GM12878 (cell line): ENCODE measurements around the gene NRG2. TPM values are rescaled to one million over a fixed set of nuclear protein-coding genes. Genes with fewer than 3 reads are reported as not detected.

Experiments
- ATAC-seq: fragments of 200-7000 bp; cut with Tn5 transposase; 3 replicates; pipeline ENCODE4 v1.9.1; 2020; ENCODE audit warnings: mild to moderate bottlenecking, moderate library complexity
- BruUV-seq: library from RNA; stranded (reverse); fragments of 400-500 nt; replicated peaks from 2 replicates; lab custom pipeline; 2021; lab: Mats Ljungman, UMichigan
- CTCF ChIA-PET: fragments of 300-600 bp; sonication (Branson Sonifier 250); formaldehyde crosslinking; extraction: SDS; loops from one replicate; lab custom pipeline; 2021; ENCODE audit warnings: inconsistent platforms; lab: Yijun Ruan, JAX
- POLR2A ChIA-PET: fragments of 350-600 bp; formaldehyde crosslinking; extraction: SDS; loops from one replicate; lab custom pipeline; 2021; ENCODE audit warnings: inconsistent platforms; lab: Charles Lee
- RAD21 ChIA-PET: fragments of 300-600 bp; sonication (Branson Sonifier 250); formaldehyde crosslinking; loops from one replicate; lab custom pipeline; 2023; ENCODE audit warnings: antibody characterized with exemption; ENCODE audit not compliant: unreplicated experiment; lab: Charles Lee
- SMC1A ChIA-PET: fragments of 300-600 bp; sonication (Branson Sonifier 250); formaldehyde crosslinking; loops from one replicate; lab custom pipeline; 2023; ENCODE audit not compliant: unreplicated experiment, uncharacterized antibody; lab: Charles Lee
- DNase-seq: peaks from one replicate; pipeline ENCODE4 v3.0.0-alpha.2; 2011; ENCODE audit warnings: low read depth, low spot score
- FAIRE-seq: peaks from 3 replicates; lab custom pipeline; 2011; peaks lifted over from hg19 to GRCh38; lab: Jason Lieb, UNC
- H2AFZ ChIP-seq: 2 replicates; pipeline ENCODE4 v1.6.0; 2011; ENCODE audit warnings: low read depth, low read length, control low read depth; ENCODE audit not compliant: control insufficient read depth
- H3K27ac ChIP-seq: 2 replicates; pipeline ENCODE4 v1.5.1; 2011; ENCODE audit warnings: control low read depth; ENCODE audit not compliant: control insufficient read depth, insufficient read depth
- H3K27me3 ChIP-seq, 2 experiments: replicated peaks in 1 of 2; 2 replicates each; pipeline versions ENCODE4 v1.6.0 to v1.6.1; 2011; ENCODE audit warnings: low read length in 1 of 2; ENCODE audit not compliant: control insufficient read depth in 2 of 2, insufficient read depth in 2 of 2
- H3K36me3 ChIP-seq, 2 experiments: 2 replicates each; pipeline ENCODE4 v1.5.1; 2011; ENCODE audit warnings: low read length in 1 of 2; ENCODE audit not compliant: control insufficient read depth in 2 of 2, insufficient read depth in 2 of 2
- H3K4me1 ChIP-seq: 2 replicates; pipeline ENCODE4 v1.6.1; 2011; ENCODE audit warnings: mild to moderate bottlenecking, low read length, moderate library complexity, mixed read lengths; ENCODE audit not compliant: control insufficient read depth, insufficient read depth
- H3K4me2 ChIP-seq: 2 replicates; pipeline ENCODE4 v1.6.0; 2011; ENCODE audit warnings: control low read depth; ENCODE audit not compliant: control insufficient read depth, insufficient read depth
- H3K4me3 ChIP-seq: fragments of 200-600 bp; sonication (generic); 2 replicates; pipeline ENCODE4 v1.5.1; 2016
- H3K79me2 ChIP-seq: 2 replicates; pipeline ENCODE4 v1.6.0; 2011; ENCODE audit warnings: low read length; ENCODE audit not compliant: control insufficient read depth, insufficient read depth
- H3K9ac ChIP-seq: 2 replicates; pipeline ENCODE4 v1.8.0; 2011; ENCODE audit warnings: low read length, control low read depth, mixed read lengths; ENCODE audit not compliant: control insufficient read depth, insufficient read depth
- H3K9me3 ChIP-seq: replicated peaks from 3 replicates; pipeline ENCODE4 v1.5.1; 2011; ENCODE audit warnings: mild to moderate bottlenecking, low read length; ENCODE audit not compliant: control insufficient read depth, insufficient read depth
- H4K20me1 ChIP-seq: 2 replicates; pipeline ENCODE4 v1.6.0; 2011; ENCODE audit not compliant: control insufficient read depth, insufficient read depth
- CHD1 ChIP-seq: IDR thresholded peaks from 2 replicates; pipeline ENCODE4 v1.6.1; 2012; ENCODE audit warnings: low read depth, low read length, improper control_type of control experiment
- CHD4 ChIP-seq: fragments of 200-600 bp; sonication (generic); IDR thresholded peaks from 2 replicates; pipeline ENCODE4 v1.6.1; 2016; ENCODE audit warnings: mild to moderate bottlenecking
- CREM ChIP-seq: IDR thresholded peaks from 2 replicates; pipeline ENCODE4 v1.6.1; 2014; ENCODE audit warnings: antibody characterized with exemption, low read depth
- CTCF ChIP-seq, 3 experiments: IDR thresholded peaks in 2 of 3; conservative IDR thresholded peaks in 1 of 3; 2 replicates each; pipeline ENCODE4 v1.5.1; 2011; ENCODE audit warnings: low read depth in 3 of 3, low read length in 3 of 3, mild to moderate bottlenecking in 3 of 3, control low read depth in 2 of 3, moderate library complexity in 2 of 3, inconsistent platforms in 1 of 3, mixed read lengths in 1 of 3; ENCODE audit not compliant: control insufficient read depth in 2 of 3, insufficient read depth in 1 of 3; ENCODE audit errors: extremely low read depth in 1 of 3
- DPF2 ChIP-seq: fragments of 450-650 bp; IDR thresholded peaks from 2 replicates; pipeline ENCODE4 v1.6.1; 2017; ENCODE audit warnings: mild to moderate bottlenecking
- HDGF ChIP-seq: fragments of 450-650 bp; IDR thresholded peaks from 2 replicates; pipeline ENCODE4 v1.6.1; 2016; ENCODE audit warnings: antibody characterized with exemption
- KDM1A ChIP-seq: fragments of 200-600 bp; sonication (generic); IDR thresholded peaks from 2 replicates; pipeline ENCODE4 v1.6.1; 2016; ENCODE audit warnings: borderline replicate concordance
- MXI1 ChIP-seq: fragments of 150-350 bp; IDR thresholded peaks from 2 replicates; pipeline ENCODE4 v1.6.1; 2011; ENCODE audit warnings: low read depth, mild to moderate bottlenecking, inconsistent platforms, low read length, improper control_type of control experiment
- MYC ChIP-seq: IDR thresholded peaks from 2 replicates; pipeline ENCODE4 v1.6.1; 2011; ENCODE audit warnings: mild to moderate bottlenecking, low read length, moderate library complexity, inconsistent platforms; ENCODE audit not compliant: insufficient read depth, insufficient replicate concordance, insufficient read length, severe bottlenecking
- NBN ChIP-seq: fragments of 450-650 bp; IDR thresholded peaks from 2 replicates; pipeline ENCODE4 v1.6.1; 2016
- PAX5 ChIP-seq: IDR thresholded peaks from 2 replicates; pipeline ENCODE4 v1.6.1; 2011; ENCODE audit warnings: low read depth, low read length, borderline replicate concordance
- POLR2A ChIP-seq: IDR thresholded peaks from 2 replicates; pipeline ENCODE4 v1.6.1; 2011; ENCODE audit warnings: low read depth, mild to moderate bottlenecking, low read length
- RUNX3 ChIP-seq: IDR thresholded peaks from 2 replicates; pipeline ENCODE4 v1.6.1; 2012; ENCODE audit warnings: low read length, inconsistent platforms
- SRF ChIP-seq, 2 experiments: IDR thresholded peaks; 2 replicates each; pipeline ENCODE4 v1.6.1; 2011; ENCODE audit warnings: low read depth in 2 of 2, low read length in 2 of 2, mild to moderate bottlenecking in 1 of 2, moderate library complexity in 1 of 2
- STAT3 ChIP-seq: IDR thresholded peaks from 2 replicates; pipeline ENCODE4 v1.6.1; 2011; ENCODE audit warnings: low read depth, low read length, improper control_type of control experiment
- ZNF622 ChIP-seq: fragments of 450-650 bp; IDR thresholded peaks from 2 replicates; pipeline ENCODE4 v1.6.1; 2017; ENCODE audit warnings: mild to moderate bottlenecking, inconsistent platforms
- WGBS: methylation state at CpG from one replicate; pipeline ENCODE4 v1.1.6; 2016; ENCODE audit warnings: low lambda C conversion rate; ENCODE audit not compliant: insufficient replicate concordance, insufficient coverage; ENCODE audit errors: missing lambda C conversion rate; 5-methylcytosine and 5-hydroxymethylcytosine counted together
- in situ Hi-C: fragments of 300-500 bp; cut with MboI; formaldehyde crosslinking; loops from 9 replicates; pipeline ENCODE4 v1.14.3; 2018; ENCODE audit warnings: mixed read lengths
- intact Hi-C: fragments of 100-400 bp; cut with micrococcal nuclease; formaldehyde crosslinking; loops from one replicate; pipeline ENCODE4 v1.14.2; 2022; ENCODE audit not compliant: unreplicated experiment
- polyA plus RNA-seq, 11 experiments: library from polyadenylated mRNA; depleted of rRNA in 4 of 11; unstranded in 6 of 11; stranded (reverse) in 5 of 11; fragments of >200 nt; fragmentation: Nextera tagmentation in 4 of 11; fragmentation: Illumina TruSeq in 1 of 11; extraction: Ambion mirVana in 4 of 11; extraction: Trizol in 1 of 11; gene quantifications; 1 replicate in 1 of 11; 2 replicates in 10 of 11; pipeline versions ENCODE4 v1.2.1 to v1.2.3, GENCODE V29; 2011 to 2016; ENCODE audit warnings: inconsistent platforms in 2 of 11, missing spikeins in 2 of 11, low read depth in 1 of 11
- total RNA-seq, 4 experiments: library from RNA; depleted of rRNA in 3 of 4; stranded (reverse); fragments of >200 nt in 3 of 4; fragmentation: Illumina TruSeq in 1 of 4; extraction: Trizol in 1 of 4; gene quantifications; 2 replicates each; pipeline versions ENCODE4 v1.2.1 to v1.2.3, GENCODE V29; 2013 to 2021

Gene NRG2
- total and polyA plus RNA-seq, 10 of the 15 experiments (the other 5 are each of a cell fraction or from before 2014, with no cell fraction given), result 0.10 to 21.7 (median 9.6) TPM

- no peak for TF ChIP-seq PAX5
- no peak for TF ChIP-seq CREM
Measured at GRCh38 chr5:139798883-139799282, 244.2 kb downstream of the NRG2 start (continued).

GRCh38 chr5:139797856-139798510 is 245.1 kb downstream of the NRG2 start:
- DNase-seq (no peak), FAIRE-seq (no peak)
- BruUV-seq, result no TSS peak
- Histone ChIP-seq H3K27ac (no peak overlapping the region), H3K9ac (no peak overlapping the region), H3K27me3 (peaks cover 19 to 24% of the 10 kb centered on the region in 2 experiments), H3K36me3 (no peaks in the 10 kb centered on the region), H3K4me2 (no peak overlapping the region)
- SMC1A ChIA-PET, result interaction anchor here (1.1 kb wide), 1 partner anchor 170 kb away, joined by 3 read pairs; no protein-coding TSS in a partner anchor
- TF ChIP-seq NBN, result no peak
- no peak for TF ChIP-seq MXI1
- TF ChIP-seq CTCF (IDR thresholded peaks at IDR 0.05 in 2 of 3, conservative IDR thresholded peaks at IDR 0.05 in 1 of 3; ENCODE audit: control insufficient read depth in 2 of 3, extremely low read depth in 1 of 3, insufficient read depth in 1 of 3, low read depth in 3 of 3, low read length in 3 of 3), result no peak
- no peak for TF ChIP-seq MYC
- TF ChIP-seq SRF (IDR thresholded peaks at IDR 0.05; ENCODE audit: low read depth in 2 of 2, low read length in 2 of 2), result no peak
- TF ChIP-seq CHD4, result no peak
- no peak for TF ChIP-seq RUNX3
- no peak for TF ChIP-seq POLR2A
- TF ChIP-seq STAT3, result no peak
- no peak for TF ChIP-seq DPF2
- no peak for TF ChIP-seq ZNF622
- no peak for TF ChIP-seq HDGF
- TF ChIP-seq CHD1, result no peak
- TF ChIP-seq KDM1A, result no peak
- TF ChIP-seq, all 136 proteins: peak for 0
- no peaks in the 10 kb centered on the region; the same call in 1 of the 2 replicates for H4K20me1 ChIP-seq
- in situ Hi-C loops, result no loop called here
- no peaks in the 10 kb centered on the region for H3K9me3 ChIP-seq
- ATAC-seq, result no peak
- RAD21 ChIA-PET, result interaction anchor here (0.9 to 1.1 kb wide), 2 partner anchors 10 to 169 kb away, joined by 3 read pairs; no protein-coding TSS in a partner anchor
- no peaks in the 10 kb centered on the region for H3K79me2 ChIP-seq
- intact Hi-C loops, result no loop called here
- CTCF ChIA-PET, result interaction anchor here (0.6 to 4.2 kb wide), 5 partner anchors 11 to 1619 kb away, joined by 3 to 21 read pairs (median 4); partner anchors contain the start of gene KIF20A
- H3K4me1 ChIP-seq, result no peaks in the 10 kb centered on the region
- H3K4me3 ChIP-seq, result no peak overlapping the region
- POLR2A ChIA-PET, result no interaction called here
- H2AFZ ChIP-seq, result no peak overlapping the region
- 43% methylated on average over 9 of the region's 9 CpGs for WGBS
